AG10803 (cell line): ENCODE measurements around the gene SBNO2.

Experiments used
- DNase-seq: peaks from one replicate; pipeline ENCODE4 v3.0.0; 2010; ENCODE audit warnings: low read depth
- H3K4me3 ChIP-seq: 2 replicates; pipeline ENCODE4 v1.5.1; 2011; ENCODE audit warnings: mild to moderate bottlenecking, low read length, control low read depth
- TF ChIP-seq, protein P1 (sequence below): conservative IDR thresholded peaks from 2 replicates; pipeline ENCODE4 v1.5.1; 2011; ENCODE audit warnings: mild to moderate bottlenecking, low read length, control low read depth, inconsistent platforms

The SBNO2 gene

DNA sequence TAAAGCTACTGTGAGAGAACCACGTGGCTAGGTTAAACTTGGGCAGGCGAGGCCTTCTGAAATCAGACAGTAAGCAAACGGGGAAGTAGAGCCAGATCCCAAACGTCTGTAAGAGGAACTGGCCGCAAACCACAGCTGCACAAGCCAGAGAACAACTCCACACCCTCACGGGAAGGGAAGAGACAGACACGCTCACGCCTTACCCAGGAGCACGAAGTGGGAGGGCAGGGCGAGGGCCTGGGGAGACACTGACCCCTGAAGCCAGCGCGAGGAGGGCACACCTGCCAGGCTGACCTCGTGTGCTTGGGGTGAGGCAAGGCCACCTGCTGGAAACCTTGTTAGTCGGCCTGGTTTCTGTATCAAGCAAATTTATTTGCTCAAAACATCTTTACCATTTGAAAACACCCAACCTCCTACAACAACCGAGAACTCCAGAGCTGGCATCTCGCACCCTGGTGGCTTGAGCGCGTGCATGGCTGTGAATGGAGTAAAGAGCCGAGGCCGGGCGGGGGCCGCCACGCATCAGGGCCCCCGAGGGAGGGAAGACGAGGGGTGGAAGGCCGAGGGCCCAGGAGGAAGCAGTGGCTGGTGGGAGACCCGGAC lies 86.2 kb downstream of the SBNO2 start:
- TF ChIP-seq, protein P1, sequence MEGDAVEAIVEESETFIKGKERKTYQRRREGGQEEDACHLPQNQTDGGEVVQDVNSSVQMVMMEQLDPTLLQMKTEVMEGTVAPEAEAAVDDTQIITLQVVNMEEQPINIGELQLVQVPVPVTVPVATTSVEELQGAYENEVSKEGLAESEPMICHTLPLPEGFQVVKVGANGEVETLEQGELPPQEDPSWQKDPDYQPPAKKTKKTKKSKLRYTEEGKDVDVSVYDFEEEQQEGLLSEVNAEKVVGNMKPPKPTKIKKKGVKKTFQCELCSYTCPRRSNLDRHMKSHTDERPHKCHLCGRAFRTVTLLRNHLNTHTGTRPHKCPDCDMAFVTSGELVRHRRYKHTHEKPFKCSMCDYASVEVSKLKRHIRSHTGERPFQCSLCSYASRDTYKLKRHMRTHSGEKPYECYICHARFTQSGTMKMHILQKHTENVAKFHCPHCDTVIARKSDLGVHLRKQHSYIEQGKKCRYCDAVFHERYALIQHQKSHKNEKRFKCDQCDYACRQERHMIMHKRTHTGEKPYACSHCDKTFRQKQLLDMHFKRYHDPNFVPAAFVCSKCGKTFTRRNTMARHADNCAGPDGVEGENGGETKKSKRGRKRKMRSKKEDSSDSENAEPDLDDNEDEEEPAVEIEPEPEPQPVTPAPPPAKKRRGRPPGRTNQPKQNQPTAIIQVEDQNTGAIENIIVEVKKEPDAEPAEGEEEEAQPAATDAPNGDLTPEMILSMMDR = no peak
- no peak overlapping the region for H3K4me3 ChIP-seq
- no peak for DNase-seq

DNA sequence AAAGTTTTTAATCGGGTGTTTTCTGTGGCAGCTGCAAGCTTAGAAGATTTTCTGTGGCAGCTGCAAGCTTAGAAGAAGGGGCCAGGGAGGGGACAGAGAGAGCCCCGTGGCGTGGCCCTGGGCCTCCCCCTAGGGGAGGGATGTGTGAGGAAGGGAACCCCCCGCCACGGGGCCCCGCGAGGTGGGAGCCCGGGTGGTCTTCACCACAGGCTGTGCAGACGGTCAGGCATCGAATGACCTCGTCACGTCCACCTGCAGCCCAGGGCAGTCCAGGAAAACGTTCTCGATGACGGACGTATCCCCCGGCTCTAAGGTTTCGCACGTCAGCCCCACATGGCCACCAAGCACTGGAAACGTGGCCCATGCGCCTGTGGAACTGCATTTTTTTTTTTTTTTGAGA lies 87.5 kb downstream of the SBNO2 start:
- DNase-seq = no peak
- TF ChIP-seq, protein P1 = no peak
- H3K4me3 ChIP-seq = no peak overlapping the region

DNA sequence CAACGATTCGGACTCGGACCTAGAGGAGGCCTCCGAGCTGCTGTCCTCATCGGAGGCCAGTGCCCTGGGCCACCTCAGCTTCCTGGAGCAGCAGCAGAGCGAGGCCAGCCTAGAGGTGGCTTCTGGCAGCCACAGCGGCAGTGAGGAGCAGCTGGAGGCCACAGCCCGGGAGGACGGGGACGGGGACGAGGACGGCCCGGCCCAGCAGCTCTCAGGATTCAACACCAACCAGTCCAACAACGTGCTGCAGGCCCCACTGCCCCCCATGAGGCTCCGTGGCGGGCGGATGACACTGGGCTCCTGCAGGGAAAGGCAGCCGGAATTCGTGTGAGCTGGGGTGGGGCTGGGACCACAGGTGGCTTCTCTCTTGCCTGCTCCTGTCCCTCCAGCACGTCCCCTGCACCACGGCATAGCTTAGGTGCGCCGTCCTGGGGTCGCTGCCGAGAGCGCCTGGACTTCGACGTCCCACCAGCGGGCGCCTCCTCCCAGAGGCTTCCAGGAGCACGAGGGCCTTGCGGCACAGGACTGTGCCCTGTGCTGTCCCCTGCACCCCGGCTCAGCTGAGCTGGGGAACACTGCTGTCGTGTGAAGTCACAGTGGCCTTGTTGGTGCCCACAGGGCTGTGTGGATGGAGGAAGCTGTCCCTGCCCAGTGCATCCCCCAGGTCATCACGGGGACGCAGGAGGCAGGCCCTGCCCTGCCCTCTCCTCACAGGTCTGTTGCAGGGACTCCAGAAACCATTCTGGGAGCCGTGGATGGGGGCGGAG lies 88.2 kb downstream of the SBNO2 start:
- TF ChIP-seq, protein P1 = no peak
- DNase-seq = no peak
- H3K4me3 ChIP-seq = no peak overlapping the region

DNA sequence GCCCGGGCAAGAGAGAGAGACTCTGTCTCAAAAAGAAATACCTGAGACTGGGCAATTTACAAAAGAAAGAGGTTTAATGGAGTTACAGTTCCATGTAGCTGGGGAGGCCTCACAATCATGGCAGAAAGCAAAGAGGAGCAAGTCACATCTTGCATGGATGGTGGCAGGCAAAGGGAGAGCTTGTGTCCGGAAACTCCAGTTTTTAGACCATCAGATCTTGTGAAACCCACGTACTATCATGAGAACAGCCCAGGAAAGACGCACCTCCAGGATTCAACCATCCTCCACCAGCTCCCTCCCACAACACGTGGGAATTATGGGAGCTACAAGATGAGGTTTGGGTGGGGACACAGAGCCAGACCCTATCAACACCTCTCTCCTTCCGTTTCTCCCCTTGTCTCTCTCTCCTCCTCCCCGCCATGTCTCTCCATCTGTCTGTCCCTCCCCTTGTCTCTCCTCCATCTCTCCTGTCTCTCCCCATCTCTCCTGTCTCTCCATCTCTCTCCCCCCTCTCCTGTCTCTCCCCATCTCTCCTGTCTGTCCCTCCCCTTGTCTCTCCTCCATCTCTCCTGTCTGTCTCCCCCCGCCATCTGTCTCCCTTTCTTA lies 88.9 kb downstream of the SBNO2 start:
- H3K4me3 ChIP-seq = no peak overlapping the region
- TF ChIP-seq, protein P1 = no peak
- DNase-seq = no peak

DNA sequence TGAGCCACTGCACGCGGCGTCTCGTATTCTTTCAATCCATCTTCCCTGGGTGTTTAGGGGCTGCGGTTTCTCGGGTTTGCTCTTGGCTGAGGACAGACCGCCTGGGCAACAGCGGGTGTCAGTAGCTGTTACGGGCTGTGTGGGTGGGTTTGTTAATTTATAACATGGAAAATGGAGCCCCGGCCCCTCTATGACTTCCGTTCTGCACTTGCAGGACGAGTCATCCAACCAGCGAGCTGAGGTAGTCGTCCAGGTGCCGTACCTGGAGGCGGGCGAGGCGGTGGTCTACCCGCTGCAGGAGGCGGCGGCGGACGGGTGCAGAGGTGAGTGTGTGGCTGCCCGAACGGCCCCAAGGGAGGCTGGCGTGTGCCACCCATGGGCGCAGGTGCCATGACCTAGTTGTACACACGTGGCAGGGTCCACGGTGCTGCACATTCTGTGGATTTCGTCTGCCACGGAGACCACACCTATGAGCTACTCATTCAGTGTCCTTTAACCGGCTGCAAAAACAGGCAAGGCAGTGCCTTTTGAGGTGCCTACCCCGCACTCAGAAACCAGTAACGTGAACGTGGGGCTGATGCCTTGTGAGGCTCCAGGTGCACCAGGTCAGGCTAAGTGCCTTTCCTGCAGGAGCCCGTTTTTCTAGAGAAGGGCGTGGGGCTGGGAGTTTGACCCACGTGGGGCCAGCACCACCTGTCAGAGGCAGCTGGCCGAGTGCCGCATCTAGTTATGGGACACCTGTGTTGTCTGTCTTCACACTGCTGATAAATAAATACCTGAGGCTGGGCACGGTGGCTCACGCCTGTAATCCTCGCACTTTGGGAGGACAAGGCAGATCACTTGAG lies 89.8 kb downstream of the SBNO2 start:
- no peak overlapping the region for H3K4me3 ChIP-seq
- TF ChIP-seq, protein P1 = no peak
- DNase-seq = no peak

DNA sequence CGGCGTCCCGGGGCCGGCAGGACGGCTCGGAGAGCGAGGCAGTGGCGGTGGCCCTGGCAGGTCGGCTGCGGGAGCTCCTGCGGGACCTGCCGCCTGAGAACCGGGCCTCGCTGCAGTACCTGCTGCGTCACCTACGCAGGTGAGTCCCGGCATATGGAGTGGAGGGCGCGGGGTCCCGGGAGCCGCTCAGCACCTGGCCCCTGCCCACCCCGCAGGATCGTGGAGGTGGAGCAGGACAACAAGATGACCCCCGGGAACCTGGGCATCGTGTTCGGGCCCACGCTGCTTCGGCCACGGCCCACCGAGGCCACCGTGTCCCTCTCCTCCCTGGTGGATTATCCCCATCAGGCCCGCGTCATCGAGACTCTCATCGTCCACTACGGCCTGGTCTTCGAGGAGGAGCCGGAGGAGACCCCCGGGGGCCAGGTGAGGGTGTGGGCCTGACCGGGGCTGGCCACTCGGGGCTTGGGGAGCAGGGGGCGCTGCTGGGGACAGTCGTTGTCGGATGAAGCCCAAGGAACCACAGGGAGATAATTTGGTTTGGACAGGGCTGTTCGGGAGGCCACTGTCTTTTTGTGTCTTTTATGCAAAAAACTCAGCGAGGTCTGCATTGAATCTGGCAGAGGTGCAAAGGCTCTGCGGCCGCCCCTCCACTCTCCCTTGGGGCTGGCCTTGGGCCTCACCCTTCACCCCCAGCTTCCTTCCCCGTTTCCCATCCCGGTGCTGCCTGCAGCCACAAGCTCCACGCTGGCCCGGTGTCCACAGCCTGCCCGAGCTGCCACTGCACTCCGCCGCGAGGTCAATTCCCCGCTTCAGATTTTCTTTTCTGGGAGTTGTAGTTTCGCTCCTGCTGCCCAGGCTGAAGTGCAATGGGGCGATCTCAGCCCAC lies 90.9 kb downstream of the SBNO2 start:
- TF ChIP-seq, protein P1 = no peak
- H3K4me3 ChIP-seq = no peak overlapping the region

More for the DNA sequence above, 90.9 kb downstream of the SBNO2 start:
- DNase-seq = no peak
